H1 (cell line): Measurements from ENCODE around the gene ERI3. TPM values are rescaled to one million over a fixed set of nuclear protein-coding genes. Genes with fewer than 3 reads are reported as not detected.

Experiments used
- BCL11A ChIP-seq, 2 experiments: IDR thresholded peaks; one replicate each; pipeline ENCODE4 v1.6.1; 2011; ENCODE audit warnings: low read depth in 2 of 2, low read length in 2 of 2, mild to moderate bottlenecking in 2 of 2
- FOSL1 ChIP-seq: IDR thresholded peaks from 2 replicates; pipeline ENCODE4 v1.6.1; 2011; ENCODE audit warnings: mild to moderate bottlenecking, low read depth, low read length, moderate library complexity; ENCODE audit not compliant: insufficient read depth
- KDM4A ChIP-seq: IDR thresholded peaks from one replicate; pipeline ENCODE4 v1.7.1; 2012; ENCODE audit warnings: low read depth, mild to moderate bottlenecking, moderate library complexity, low read length, inconsistent platforms; ENCODE audit not compliant: severe bottlenecking
- ZNF274 ChIP-seq: IDR thresholded peaks from 2 replicates; pipeline ENCODE4 v1.7.0; 2012; ENCODE audit warnings: low read length, borderline replicate concordance; ENCODE audit errors: extremely low read depth
- polyA plus RNA-seq, 7 experiments: library from polyadenylated mRNA; depleted of rRNA in 3 of 7; stranded (reverse) in 5 of 7; unstranded in 2 of 7; fragments of >200 nt in 5 of 7; fragments of 200-250 nt in 2 of 7; gene quantifications; 1 replicate in 5 of 7; 2 replicates in 1 of 7; 4 replicates in 1 of 7; pipeline versions ENCODE4 v1.2.1 to v1.2.3, GENCODE V29; 2011 to 2013; ENCODE audit warnings: missing spikeins in 2 of 7, mixed read lengths in 2 of 7
- total RNA-seq: library from RNA; stranded (reverse); fragmentation: NEBNext Ultra II Directional; extraction: Animal tissue kit (Norgen Biotek cat#: 25700); gene quantifications from 2 replicates; pipeline ENCODE4 v1.2.1, GENCODE V29; 2021
- TF ChIP-seq, protein P1 (sequence below): fragments of 300-600 bp; sonication (generic); IDR thresholded peaks from 2 replicates; pipeline ENCODE4 v1.7.1; 2012; ENCODE audit warnings: low read length, moderate library complexity, mild to moderate bottlenecking, inconsistent platforms; ENCODE audit not compliant: insufficient replicate concordance
- TF ChIP-seq, protein P2 (sequence below): IDR thresholded peaks from 2 replicates; pipeline ENCODE4 v1.6.1; 2012; ENCODE audit warnings: low read length, inconsistent platforms

Gene ERI3
- total and polyA plus RNA-seq, 2 of the 8 experiments (the other 6 are each of a cell fraction or from before 2014, with no cell fraction given) = 81.1 to 199 TPM

DNA sequence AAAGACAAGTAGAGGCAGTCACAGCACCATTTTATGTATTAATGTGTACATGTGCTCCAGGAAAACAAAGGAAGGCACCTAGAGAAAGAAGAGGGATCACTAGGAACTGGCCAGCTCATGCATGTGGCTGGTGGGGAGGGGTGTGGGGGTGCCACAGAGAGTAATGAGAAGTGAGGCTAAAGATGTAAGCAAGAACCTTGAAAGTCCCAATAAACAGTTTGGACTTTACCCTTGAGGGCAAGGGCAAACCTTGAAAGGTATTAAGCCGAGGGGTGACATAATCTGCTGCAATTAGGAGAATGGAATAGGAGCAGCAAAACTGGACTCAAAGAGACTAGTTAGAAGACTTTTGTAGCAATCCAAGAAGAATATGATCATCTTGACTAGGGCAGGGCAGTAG is 51.5 kb downstream of the ERI3 start (continued):
- TF ChIP-seq, protein P1, sequence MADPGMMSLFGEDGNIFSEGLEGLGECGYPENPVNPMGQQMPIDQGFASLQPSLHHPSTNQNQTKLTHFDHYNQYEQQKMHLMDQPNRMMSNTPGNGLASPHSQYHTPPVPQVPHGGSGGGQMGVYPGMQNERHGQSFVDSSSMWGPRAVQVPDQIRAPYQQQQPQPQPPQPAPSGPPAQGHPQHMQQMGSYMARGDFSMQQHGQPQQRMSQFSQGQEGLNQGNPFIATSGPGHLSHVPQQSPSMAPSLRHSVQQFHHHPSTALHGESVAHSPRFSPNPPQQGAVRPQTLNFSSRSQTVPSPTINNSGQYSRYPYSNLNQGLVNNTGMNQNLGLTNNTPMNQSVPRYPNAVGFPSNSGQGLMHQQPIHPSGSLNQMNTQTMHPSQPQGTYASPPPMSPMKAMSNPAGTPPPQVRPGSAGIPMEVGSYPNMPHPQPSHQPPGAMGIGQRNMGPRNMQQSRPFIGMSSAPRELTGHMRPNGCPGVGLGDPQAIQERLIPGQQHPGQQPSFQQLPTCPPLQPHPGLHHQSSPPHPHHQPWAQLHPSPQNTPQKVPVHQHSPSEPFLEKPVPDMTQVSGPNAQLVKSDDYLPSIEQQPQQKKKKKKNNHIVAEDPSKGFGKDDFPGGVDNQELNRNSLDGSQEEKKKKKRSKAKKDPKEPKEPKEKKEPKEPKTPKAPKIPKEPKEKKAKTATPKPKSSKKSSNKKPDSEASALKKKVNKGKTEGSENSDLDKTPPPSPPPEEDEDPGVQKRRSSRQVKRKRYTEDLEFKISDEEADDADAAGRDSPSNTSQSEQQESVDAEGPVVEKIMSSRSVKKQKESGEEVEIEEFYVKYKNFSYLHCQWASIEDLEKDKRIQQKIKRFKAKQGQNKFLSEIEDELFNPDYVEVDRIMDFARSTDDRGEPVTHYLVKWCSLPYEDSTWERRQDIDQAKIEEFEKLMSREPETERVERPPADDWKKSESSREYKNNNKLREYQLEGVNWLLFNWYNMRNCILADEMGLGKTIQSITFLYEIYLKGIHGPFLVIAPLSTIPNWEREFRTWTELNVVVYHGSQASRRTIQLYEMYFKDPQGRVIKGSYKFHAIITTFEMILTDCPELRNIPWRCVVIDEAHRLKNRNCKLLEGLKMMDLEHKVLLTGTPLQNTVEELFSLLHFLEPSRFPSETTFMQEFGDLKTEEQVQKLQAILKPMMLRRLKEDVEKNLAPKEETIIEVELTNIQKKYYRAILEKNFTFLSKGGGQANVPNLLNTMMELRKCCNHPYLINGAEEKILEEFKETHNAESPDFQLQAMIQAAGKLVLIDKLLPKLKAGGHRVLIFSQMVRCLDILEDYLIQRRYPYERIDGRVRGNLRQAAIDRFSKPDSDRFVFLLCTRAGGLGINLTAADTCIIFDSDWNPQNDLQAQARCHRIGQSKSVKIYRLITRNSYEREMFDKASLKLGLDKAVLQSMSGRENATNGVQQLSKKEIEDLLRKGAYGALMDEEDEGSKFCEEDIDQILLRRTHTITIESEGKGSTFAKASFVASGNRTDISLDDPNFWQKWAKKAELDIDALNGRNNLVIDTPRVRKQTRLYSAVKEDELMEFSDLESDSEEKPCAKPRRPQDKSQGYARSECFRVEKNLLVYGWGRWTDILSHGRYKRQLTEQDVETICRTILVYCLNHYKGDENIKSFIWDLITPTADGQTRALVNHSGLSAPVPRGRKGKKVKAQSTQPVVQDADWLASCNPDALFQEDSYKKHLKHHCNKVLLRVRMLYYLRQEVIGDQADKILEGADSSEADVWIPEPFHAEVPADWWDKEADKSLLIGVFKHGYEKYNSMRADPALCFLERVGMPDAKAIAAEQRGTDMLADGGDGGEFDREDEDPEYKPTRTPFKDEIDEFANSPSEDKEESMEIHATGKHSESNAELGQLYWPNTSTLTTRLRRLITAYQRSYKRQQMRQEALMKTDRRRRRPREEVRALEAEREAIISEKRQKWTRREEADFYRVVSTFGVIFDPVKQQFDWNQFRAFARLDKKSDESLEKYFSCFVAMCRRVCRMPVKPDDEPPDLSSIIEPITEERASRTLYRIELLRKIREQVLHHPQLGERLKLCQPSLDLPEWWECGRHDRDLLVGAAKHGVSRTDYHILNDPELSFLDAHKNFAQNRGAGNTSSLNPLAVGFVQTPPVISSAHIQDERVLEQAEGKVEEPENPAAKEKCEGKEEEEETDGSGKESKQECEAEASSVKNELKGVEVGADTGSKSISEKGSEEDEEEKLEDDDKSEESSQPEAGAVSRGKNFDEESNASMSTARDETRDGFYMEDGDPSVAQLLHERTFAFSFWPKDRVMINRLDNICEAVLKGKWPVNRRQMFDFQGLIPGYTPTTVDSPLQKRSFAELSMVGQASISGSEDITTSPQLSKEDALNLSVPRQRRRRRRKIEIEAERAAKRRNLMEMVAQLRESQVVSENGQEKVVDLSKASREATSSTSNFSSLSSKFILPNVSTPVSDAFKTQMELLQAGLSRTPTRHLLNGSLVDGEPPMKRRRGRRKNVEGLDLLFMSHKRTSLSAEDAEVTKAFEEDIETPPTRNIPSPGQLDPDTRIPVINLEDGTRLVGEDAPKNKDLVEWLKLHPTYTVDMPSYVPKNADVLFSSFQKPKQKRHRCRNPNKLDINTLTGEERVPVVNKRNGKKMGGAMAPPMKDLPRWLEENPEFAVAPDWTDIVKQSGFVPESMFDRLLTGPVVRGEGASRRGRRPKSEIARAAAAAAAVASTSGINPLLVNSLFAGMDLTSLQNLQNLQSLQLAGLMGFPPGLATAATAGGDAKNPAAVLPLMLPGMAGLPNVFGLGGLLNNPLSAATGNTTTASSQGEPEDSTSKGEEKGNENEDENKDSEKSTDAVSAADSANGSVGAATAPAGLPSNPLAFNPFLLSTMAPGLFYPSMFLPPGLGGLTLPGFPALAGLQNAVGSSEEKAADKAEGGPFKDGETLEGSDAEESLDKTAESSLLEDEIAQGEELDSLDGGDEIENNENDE = no peak
- TF ChIP-seq KDM4A = no peak
- no peak for TF ChIP-seq FOSL1
- no peak for TF ChIP-seq BCL11A (IDR thresholded peaks at IDR 0.05; ENCODE audit: low read depth in 2 of 2, low read length in 2 of 2)
- TF ChIP-seq, protein P2, sequence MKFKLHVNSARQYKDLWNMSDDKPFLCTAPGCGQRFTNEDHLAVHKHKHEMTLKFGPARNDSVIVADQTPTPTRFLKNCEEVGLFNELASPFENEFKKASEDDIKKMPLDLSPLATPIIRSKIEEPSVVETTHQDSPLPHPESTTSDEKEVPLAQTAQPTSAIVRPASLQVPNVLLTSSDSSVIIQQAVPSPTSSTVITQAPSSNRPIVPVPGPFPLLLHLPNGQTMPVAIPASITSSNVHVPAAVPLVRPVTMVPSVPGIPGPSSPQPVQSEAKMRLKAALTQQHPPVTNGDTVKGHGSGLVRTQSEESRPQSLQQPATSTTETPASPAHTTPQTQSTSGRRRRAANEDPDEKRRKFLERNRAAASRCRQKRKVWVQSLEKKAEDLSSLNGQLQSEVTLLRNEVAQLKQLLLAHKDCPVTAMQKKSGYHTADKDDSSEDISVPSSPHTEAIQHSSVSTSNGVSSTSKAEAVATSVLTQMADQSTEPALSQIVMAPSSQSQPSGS = no peak
- no peak for TF ChIP-seq ZNF274
